Measurements from ENCODE around the gene GPR183. TPM values are rescaled to one million over a fixed set of nuclear protein-coding genes. Genes with fewer than 3 reads are reported as not detected.

GPR183 gene
- total RNA-seq, 4 donors from 2014 or later: 3.0 to 14.6 (median 6.5) TPM

DNA sequence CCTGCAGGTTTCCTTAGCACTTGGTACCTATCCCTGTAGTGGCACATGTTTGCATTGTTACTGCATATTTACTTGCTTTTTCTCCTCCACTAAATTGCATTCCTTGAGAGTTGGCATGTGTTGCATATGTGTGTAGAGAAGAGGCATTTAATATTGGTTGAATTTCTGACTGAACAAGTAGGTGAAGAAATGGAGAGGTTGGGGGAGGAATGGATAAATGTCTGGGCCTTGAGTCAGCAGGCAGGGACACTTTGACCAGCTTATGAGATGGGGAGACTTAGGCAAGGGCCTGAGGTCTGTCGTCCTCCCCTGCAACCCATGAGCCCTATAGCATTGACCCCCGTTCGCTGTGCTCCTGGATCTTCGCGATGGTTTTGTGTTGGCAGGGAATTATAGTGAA is 47.0 kb downstream of the GPR183 start:
- peaks cover 0 to 8% (median 3%) of the 10 kb centered on the region in 4 donors for H3K4me1 ChIP-seq
- H3K4me3 ChIP-seq: no peak overlapping the region
- no peak for DNase-seq
- no peaks in the 10 kb centered on the region for H3K27me3 ChIP-seq
- TF ChIP-seq POLR2AphosphoS5 (IDR thresholded peaks at IDR 0.05) (no peak), POLR2A (IDR thresholded peaks at IDR 0.05) (no peak), CTCF (IDR thresholded peaks at IDR 0.05) (no peak), EP300 (IDR thresholded peaks at IDR 0.05; ENCODE audit: low read depth) (no peak)
- no peaks in the 10 kb centered on the region for H3K9me3 ChIP-seq
- no peak overlapping the region for H3K27ac ChIP-seq
- in situ Hi-C loops (cut with MboI; ENCODE audit: low pct_ligation_motif_present in 1 of 4, low pct_unique_long_range_greater_than_20kb in 1 of 4, low sequenced_read_pairs in 3 of 4): loop anchor here in 3 of 4 donors (5.0 to 10.0 kb wide), 2 partner anchors 83 to 85 kb away; no protein-coding TSS in a partner anchor
- intact Hi-C loops (cut with DNase I; ENCODE audit: low total_unique reads): loop anchor here (5.0 kb wide), 1 partner anchor 38 kb away; no protein-coding TSS in a partner anchor
- 86 to 90% methylated on average over 2 to 5 of the region's 5 CpGs for WGBS, 2 donors (ENCODE audit: low coverage in 1 of 2)
- H3K36me3 ChIP-seq: peaks cover 0 to 4% (median 0%) of the 10 kb centered on the region in 4 donors

GRCh38 chr13:99258946-99259345 is 48.3 kb downstream of the GPR183 start:
- peak overlapping the region; percentile 5 to 64 (median 36) for H3K27ac ChIP-seq
- WGBS, 2 donors (ENCODE audit: low coverage in 1 of 2): 59 to 69% methylated on average over 3 of the region's 3 CpGs
- H3K4me3 ChIP-seq: no peak overlapping the region
- H3K9me3 ChIP-seq: no peaks in the 10 kb centered on the region
- intact Hi-C loops (cut with DNase I; ENCODE audit: low total_unique reads): no loop called here
- no peak for DNase-seq
- H3K36me3 ChIP-seq: peaks cover 0 to 6% (median 3%) of the 10 kb centered on the region in 4 donors
- peaks cover 0 to 6% (median 3%) of the 10 kb centered on the region in 4 donors for H3K4me1 ChIP-seq
- in situ Hi-C loops (cut with MboI; ENCODE audit: low pct_ligation_motif_present in 1 of 4, low pct_unique_long_range_greater_than_20kb in 1 of 4, low sequenced_read_pairs in 3 of 4): no loop called here
- TF ChIP-seq POLR2AphosphoS5 (IDR thresholded peaks at IDR 0.05): no peak
- no peak for TF ChIP-seq EP300 (IDR thresholded peaks at IDR 0.05; ENCODE audit: low read depth)
- TF ChIP-seq POLR2A (IDR thresholded peaks at IDR 0.05): no peak
- no peak for TF ChIP-seq CTCF (IDR thresholded peaks at IDR 0.05)
- no peaks in the 10 kb centered on the region for H3K27me3 ChIP-seq

- 63 to 83% methylated on average over 4 of the region's 4 CpGs for WGBS, 2 donors (ENCODE audit: low coverage in 1 of 2)
- peaks cover 0 to 6% (median 3%) of the 10 kb centered on the region in 4 donors for H3K4me1 ChIP-seq
- no peaks in the 10 kb centered on the region for H3K9me3 ChIP-seq
- TF ChIP-seq POLR2AphosphoS5 (IDR thresholded peaks at IDR 0.05) (peak in 2 of 3 donors; percentile 57 to 59), POLR2A (IDR thresholded peaks at IDR 0.05) (peak; percentile 57), EP300 (IDR thresholded peaks at IDR 0.05; ENCODE audit: low read depth) (no peak), CTCF (IDR thresholded peaks at IDR 0.05) (no peak)
- DNase-seq: no peak
- H3K4me3 ChIP-seq: peak within 1 kb of the TSS in 1 of 4 donors; percentile 16
- H3K27me3 ChIP-seq: no peaks in the 10 kb centered on the region
- in situ Hi-C loops (cut with MboI; ENCODE audit: low pct_ligation_motif_present in 1 of 4, low pct_unique_long_range_greater_than_20kb in 1 of 4, low sequenced_read_pairs in 3 of 4) (no loop called here), intact Hi-C loops (cut with DNase I; ENCODE audit: low total_unique reads) (no loop called here)
- peak within 1 kb of the TSS; percentile 5 to 64 (median 36) for H3K27ac ChIP-seq
- peaks cover 0 to 6% (median 3%) of the 10 kb centered on the region in 4 donors for H3K36me3 ChIP-seq
Measured at GRCh38 chr13:99258210-99258860, 48.9 kb downstream of the GPR183 start, which contains the start of gene GPR18. Gene GPR18, minus strand, starts transcription at chr13:99258379. Its CDS starts 2,507 bp downstream, at chr13:99255872.

DNA sequence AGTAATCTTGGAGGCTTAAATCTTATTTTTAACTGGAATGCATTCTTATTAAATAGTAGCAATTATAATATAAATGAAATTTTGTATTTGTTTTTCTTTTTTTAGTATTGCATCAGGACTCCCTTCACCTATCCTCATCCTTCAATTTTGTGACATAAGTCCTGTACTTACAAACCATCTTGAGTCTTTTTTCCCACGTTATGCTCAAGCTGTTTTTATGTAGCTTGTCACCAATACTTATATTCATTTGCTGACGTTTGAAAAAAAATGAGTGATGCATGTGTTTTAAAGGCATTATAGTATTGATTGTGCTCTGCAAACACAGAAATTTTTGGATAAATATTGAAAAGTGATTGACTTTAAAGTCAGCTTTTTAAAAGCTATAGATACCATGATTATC is 49.9 kb downstream of the GPR183 start:
- no peak for DNase-seq
- WGBS, 2 donors (ENCODE audit: low coverage in 1 of 2): 63 to 71% methylated on average over 2 of the region's 2 CpGs
- H3K4me3 ChIP-seq: no peak overlapping the region
- H3K27me3 ChIP-seq: no peaks in the 10 kb centered on the region
- peaks cover 0 to 4% (median 0%) of the 10 kb centered on the region in 4 donors for H3K4me1 ChIP-seq
- peak overlapping the region in 2 of 4 donors; percentile 5 to 64 for H3K27ac ChIP-seq
- in situ Hi-C loops (cut with MboI; ENCODE audit: low pct_ligation_motif_present in 1 of 4, low pct_unique_long_range_greater_than_20kb in 1 of 4, low sequenced_read_pairs in 3 of 4) (no loop called here), intact Hi-C loops (cut with DNase I; ENCODE audit: low total_unique reads) (no loop called here)
- H3K9me3 ChIP-seq: no peaks in the 10 kb centered on the region
- TF ChIP-seq EP300 (IDR thresholded peaks at IDR 0.05; ENCODE audit: low read depth): no peak
- no peak for TF ChIP-seq POLR2A (IDR thresholded peaks at IDR 0.05)
- no peak for TF ChIP-seq CTCF (IDR thresholded peaks at IDR 0.05)
- TF ChIP-seq POLR2AphosphoS5 (IDR thresholded peaks at IDR 0.05): no peak
- peaks cover 0 to 6% (median 3%) of the 10 kb centered on the region in 4 donors for H3K36me3 ChIP-seq

All from transverse colon (tissue), 4 donors.